Keratinocyte (primary cell): ENCODE data around the gene LY9. TPM values are rescaled to one million over a fixed set of nuclear protein-coding genes. Genes with fewer than 3 reads are reported as not detected.

Experiments
- DNase-seq: peaks from one replicate; pipeline ENCODE4 v3.0.0-alpha.2; 2011; ENCODE audit warnings: low read depth, missing footprints, low spot score
- FAIRE-seq: peaks from 2 replicates; lab custom pipeline; 2011; peaks lifted over from hg19 to GRCh38; lab: Jason Lieb, UNC
- H2AFZ ChIP-seq: 2 replicates; pipeline ENCODE4 v1.6.0; 2012; ENCODE audit warnings: low read length, control low read depth, inconsistent platforms; ENCODE audit not compliant: control insufficient read depth
- H3K27ac ChIP-seq: 2 replicates; pipeline ENCODE4 v1.5.1; 2011; ENCODE audit warnings: low read length; ENCODE audit not compliant: control insufficient read depth, insufficient read depth
- H3K27me3 ChIP-seq: 3 replicates; pipeline ENCODE4 v1.6.0; 2011; ENCODE audit warnings: low read length; ENCODE audit not compliant: control insufficient read depth, insufficient read depth; ENCODE audit errors: extremely low read depth
- H3K36me3 ChIP-seq, 2 experiments: 2 replicates in 1 of 2; 3 replicates in 1 of 2; pipeline ENCODE4 v1.5.1; 2011; ENCODE audit warnings: low read length in 2 of 2, mild to moderate bottlenecking in 1 of 2; ENCODE audit not compliant: control insufficient read depth in 2 of 2, insufficient read depth in 2 of 2; ENCODE audit errors: extremely low read depth in 1 of 2
- H3K4me1 ChIP-seq: 3 replicates; pipeline ENCODE4 v1.5.1; 2011; ENCODE audit warnings: low read length; ENCODE audit not compliant: control insufficient read depth, insufficient read depth; ENCODE audit errors: extremely low read depth
- H3K4me2 ChIP-seq: 3 replicates; pipeline ENCODE4 v1.6.0; 2011; ENCODE audit warnings: low read depth, low read length; ENCODE audit not compliant: control insufficient read depth, insufficient read depth; ENCODE audit errors: extremely low read depth
- H3K4me3 ChIP-seq, 3 experiments: fragments of 200-600 bp in 1 of 3; sonication (generic) in 1 of 3; 2 replicates in 2 of 3; 3 replicates in 1 of 3; pipeline ENCODE4 v1.5.1; 2011 to 2016; ENCODE audit warnings: low read length in 3 of 3, mild to moderate bottlenecking in 3 of 3, control low read depth in 2 of 3, inconsistent platforms in 1 of 3, low read depth in 1 of 3, mixed read lengths in 1 of 3, mixed run types in 1 of 3, moderate library complexity in 1 of 3; ENCODE audit not compliant: control insufficient read depth in 2 of 3, insufficient read depth in 2 of 3; ENCODE audit errors: extremely low read depth in 1 of 3
- H3K79me2 ChIP-seq: 2 replicates; pipeline ENCODE4 v1.6.0; 2012; ENCODE audit warnings: low read length; ENCODE audit not compliant: control insufficient read depth, insufficient read depth
- H3K9ac ChIP-seq: 3 replicates; pipeline ENCODE4 v1.6.0; 2011; ENCODE audit warnings: low read length; ENCODE audit not compliant: control insufficient read depth, insufficient read depth; ENCODE audit errors: extremely low read depth
- H3K9me1 ChIP-seq: 3 replicates; pipeline ENCODE4 v1.6.0; 2011; ENCODE audit warnings: low read length; ENCODE audit not compliant: control insufficient read depth, insufficient read depth; ENCODE audit errors: extremely low read depth
- H3K9me3 ChIP-seq: 2 replicates; pipeline ENCODE4 v1.5.1; 2012; ENCODE audit warnings: low read depth, low read length; ENCODE audit not compliant: control insufficient read depth
- H4K20me1 ChIP-seq: 3 replicates; pipeline ENCODE4 v1.6.0; 2011; ENCODE audit warnings: low read length; ENCODE audit not compliant: control insufficient read depth, insufficient read depth; ENCODE audit errors: extremely low read depth
- CTCF ChIP-seq, 3 experiments: IDR thresholded peaks in 1 of 3; conservative IDR thresholded peaks in 1 of 3; optimal IDR thresholded peaks in 1 of 3; 2 replicates in 2 of 3; 3 replicates in 1 of 3; pipeline versions ENCODE3 to v1.5.1; 2011; ENCODE audit warnings: low read length in 3 of 3, mild to moderate bottlenecking in 3 of 3, moderate library complexity in 2 of 3, control low read depth in 1 of 3, inconsistent platforms in 1 of 3; ENCODE audit not compliant: insufficient read depth in 2 of 3; ENCODE audit errors: extremely low read depth in 1 of 3
- EZH2 ChIP-seq: IDR thresholded peaks from one replicate; pipeline ENCODE4 v1.6.1; 2012; ENCODE audit warnings: inconsistent platforms, mild to moderate bottlenecking, low read length, moderate library complexity
- dilution Hi-C: fragments of 300-500 bp; cut with MboI; formaldehyde crosslinking; loops from one replicate; pipeline ENCODE4 v1.7.0; 2020; ENCODE audit warnings: low sequenced_read_pairs; ENCODE audit not compliant: extremely low pct_ligation_motif_present
- polyA plus RNA-seq, 5 experiments: library from polyadenylated mRNA; depleted of rRNA in 3 of 5; stranded (reverse) in 3 of 5; stranded (forward) in 1 of 5; unstranded in 1 of 5; fragments of >200 nt; gene quantifications; 1 replicate in 1 of 5; 2 replicates in 3 of 5; 3 replicates in 1 of 5; pipeline versions ENCODE4 v1.2.1 to v1.2.3, GENCODE V29; 2011 to 2012; ENCODE audit warnings: missing spikeins in 2 of 5, low read depth in 1 of 5, low replicate concordance in 1 of 5

The LY9 gene
- polyA plus RNA-seq, 1 donor (not counting 4 experiments of a cell fraction or from before 2014, with no cell fraction given) = not detected

GRCh38 chr1:160821627-160822026 lies 25.7 kb downstream of the LY9 start:
- no peaks in the 10 kb centered on the region for H3K9me3 ChIP-seq
- dilution Hi-C loops = no loop called here
- TF ChIP-seq EZH2 = no peak
- no peak for TF ChIP-seq CTCF (optimal IDR thresholded peaks at IDR 0.05 in 1 of 3, IDR thresholded peaks at IDR 0.05 in 1 of 3, conservative IDR thresholded peaks at IDR 0.05 in 1 of 3; ENCODE audit: extremely low read depth in 1 of 3, insufficient read depth in 2 of 3, low read length in 3 of 3)
- no peaks in the 10 kb centered on the region for H3K79me2 ChIP-seq
- H3K4me1 ChIP-seq = peaks cover 6% of the 10 kb centered on the region
- H4K20me1 ChIP-seq = no peaks in the 10 kb centered on the region
- no peaks in the 10 kb centered on the region for H3K36me3 ChIP-seq
- no peaks in the 10 kb centered on the region for H3K9me1 ChIP-seq
- H3K27me3 ChIP-seq = no peaks in the 10 kb centered on the region
- H3K9ac ChIP-seq = no peak overlapping the region
- H3K4me2 ChIP-seq = no peak overlapping the region
- no peak overlapping the region for H2AFZ ChIP-seq
- no peak overlapping the region for H3K4me3 ChIP-seq
- no peak overlapping the region for H3K27ac ChIP-seq
- FAIRE-seq (no peak), DNase-seq (no peak)

GRCh38 chr1:160823296-160823695 lies 27.3 kb downstream of the LY9 start:
- no peaks in the 10 kb centered on the region for H4K20me1 ChIP-seq
- H3K9me3 ChIP-seq = no peaks in the 10 kb centered on the region
- dilution Hi-C loops = no loop called here
- H3K79me2 ChIP-seq = no peaks in the 10 kb centered on the region
- no peak overlapping the region for H2AFZ ChIP-seq
- DNase-seq (no peak), FAIRE-seq (no peak)
- H3K4me2 ChIP-seq = no peak overlapping the region
- H3K9ac ChIP-seq = no peak overlapping the region
- no peaks in the 10 kb centered on the region for H3K27me3 ChIP-seq
- H3K27ac ChIP-seq = no peak overlapping the region
- TF ChIP-seq CTCF (optimal IDR thresholded peaks at IDR 0.05 in 1 of 3, IDR thresholded peaks at IDR 0.05 in 1 of 3, conservative IDR thresholded peaks at IDR 0.05 in 1 of 3; ENCODE audit: extremely low read depth in 1 of 3, insufficient read depth in 2 of 3, low read length in 3 of 3) (no peak), EZH2 (no peak)
- H3K4me1 ChIP-seq = peaks cover 18% of the 10 kb centered on the region
- no peak overlapping the region for H3K4me3 ChIP-seq
- H3K9me1 ChIP-seq = no peaks in the 10 kb centered on the region
- H3K36me3 ChIP-seq = no peaks in the 10 kb centered on the region
